Endothelial cell of umbilical vein (primary cell): ENCODE measurements around the gene AGXT. TPM values are rescaled to one million over a fixed set of nuclear protein-coding genes. Genes with fewer than 3 reads are reported as not detected.

Source experiments
- BruUV-seq: library from RNA; stranded (reverse); fragments of 400-500 nt; replicated peaks from 2 replicates; lab custom pipeline; 2021; lab: Mats Ljungman, UMichigan
- CTCF ChIA-PET: fragments of 300-600, 350-600 bp; sonication (Branson Sonifier 250); formaldehyde crosslinking; loops from one replicate; lab custom pipeline; 2021; ENCODE audit warnings: antibody characterized with exemption, inconsistent platforms; lab: Charles Lee
- POLR2A ChIA-PET: fragments of 300-600, 350-600 bp; sonication (Branson Sonifier 250); formaldehyde crosslinking; loops from one replicate; lab custom pipeline; 2021; ENCODE audit warnings: antibody characterized with exemption, inconsistent platforms; lab: Charles Lee
- DNase-seq: peaks from one replicate; pipeline ENCODE4 v3.0.0-alpha.2; 2011; ENCODE audit warnings: low read depth, low spot score
- FAIRE-seq: peaks from 2 replicates; lab custom pipeline; 2011; peaks lifted over from hg19 to GRCh38; lab: Jason Lieb, UNC
- H2AFZ ChIP-seq: 2 replicates; pipeline ENCODE4 v1.6.0; 2012; ENCODE audit warnings: low read depth, low read length, control low read depth, inconsistent platforms
- H3K27ac ChIP-seq: 2 replicates; pipeline ENCODE4 v1.5.1; 2011; ENCODE audit warnings: low read depth, mild to moderate bottlenecking, control low read depth, low read length, moderate library complexity; ENCODE audit not compliant: insufficient read depth
- H3K27me3 ChIP-seq, 2 experiments: 2 replicates each; pipeline versions ENCODE4 v1.6.0 to v1.6.1; 2011; ENCODE audit warnings: low read length in 2 of 2, mixed read lengths in 1 of 2; ENCODE audit not compliant: control insufficient read depth in 2 of 2, insufficient read depth in 2 of 2
- H3K36me3 ChIP-seq, 2 experiments: 2 replicates in 1 of 2; 3 replicates in 1 of 2; pipeline ENCODE4 v1.5.1; 2011; ENCODE audit warnings: low read length in 2 of 2, mild to moderate bottlenecking in 1 of 2, moderate library complexity in 1 of 2; ENCODE audit not compliant: control insufficient read depth in 2 of 2, insufficient read depth in 2 of 2; ENCODE audit errors: extremely low read depth in 1 of 2
- H3K4me1 ChIP-seq: 3 replicates; pipeline ENCODE4 v1.5.1; 2011; ENCODE audit warnings: mild to moderate bottlenecking, low read length; ENCODE audit not compliant: control insufficient read depth, insufficient read depth; ENCODE audit errors: extremely low read depth
- H3K4me2 ChIP-seq: 2 replicates; pipeline ENCODE4 v1.6.1; 2011; ENCODE audit warnings: low read length, control low read depth, mixed read lengths; ENCODE audit not compliant: insufficient read depth
- H3K4me3 ChIP-seq, 3 experiments: fragments of 200-600 bp in 1 of 3; sonication (generic), shearing (Covaris generic) in 1 of 3; replicated peaks in 1 of 3; 2 replicates each; pipeline ENCODE4 v1.5.1; 2011 to 2016; ENCODE audit warnings: control low read depth in 3 of 3, low read length in 3 of 3, mild to moderate bottlenecking in 2 of 3, inconsistent platforms in 1 of 3, low read depth in 1 of 3, moderate library complexity in 1 of 3; ENCODE audit not compliant: insufficient read depth in 1 of 3
- H3K79me2 ChIP-seq: 2 replicates; pipeline ENCODE4 v1.6.0; 2012; ENCODE audit warnings: low read length, inconsistent platforms; ENCODE audit not compliant: control insufficient read depth, insufficient read depth
- H3K9ac ChIP-seq: replicated peaks from 2 replicates; pipeline ENCODE3; 2011; ENCODE audit warnings: low read length, control low read depth; ENCODE audit not compliant: insufficient read depth; ENCODE audit errors: extremely low read depth
- H3K9me1 ChIP-seq: replicated peaks from 3 replicates; pipeline ENCODE4 v1.6.0; 2011; ENCODE audit warnings: mild to moderate bottlenecking, low read length; ENCODE audit not compliant: control insufficient read depth, insufficient read depth; ENCODE audit errors: extremely low read depth
- H3K9me3 ChIP-seq: replicated peaks from 2 replicates; pipeline ENCODE4 v1.5.1; 2012; ENCODE audit warnings: low read length, inconsistent platforms; ENCODE audit not compliant: control insufficient read depth, insufficient read depth
- H4K20me1 ChIP-seq: replicated peaks from 2 replicates; pipeline ENCODE3; 2011; ENCODE audit warnings: mild to moderate bottlenecking, low read length; ENCODE audit not compliant: control insufficient read depth, insufficient read depth; ENCODE audit errors: extremely low read depth
- CTCF ChIP-seq, 2 donors: IDR thresholded peaks; 1 replicate in 1 of 2; 2 replicates in 1 of 2; pipeline ENCODE4 v1.5.1; 2011; ENCODE audit warnings: low read length in 2 of 2, mild to moderate bottlenecking in 2 of 2, moderate library complexity in 2 of 2, control low read depth in 1 of 2, inconsistent platforms in 1 of 2, low read depth in 1 of 2; ENCODE audit not compliant: insufficient read depth in 1 of 2; ENCODE audit errors: extremely low read depth in 1 of 2
- EZH2 ChIP-seq: IDR thresholded peaks from 2 replicates; pipeline ENCODE4 v1.6.1; 2012; ENCODE audit warnings: borderline replicate concordance, low read depth, mild to moderate bottlenecking, moderate library complexity, low read length, inconsistent platforms; ENCODE audit not compliant: severe bottlenecking
- FOS ChIP-seq: IDR thresholded peaks from 2 replicates; pipeline ENCODE4 v1.6.1; 2011; ENCODE audit warnings: mild to moderate bottlenecking, low read length, moderate library complexity, borderline replicate concordance; ENCODE audit not compliant: insufficient read depth
- GATA2 ChIP-seq: IDR thresholded peaks from 2 replicates; pipeline ENCODE4 v1.7.0; 2011; ENCODE audit warnings: low read depth, mild to moderate bottlenecking, moderate library complexity, mixed read lengths, low read length; ENCODE audit not compliant: insufficient read length, insufficient read depth
- JUN ChIP-seq: IDR thresholded peaks from 2 replicates; pipeline ENCODE4 v1.6.1; 2011; ENCODE audit warnings: borderline replicate concordance, low read depth; ENCODE audit not compliant: insufficient read length, insufficient read depth
- MYC ChIP-seq: IDR thresholded peaks from one replicate; pipeline ENCODE4 v1.6.1; 2011; ENCODE audit warnings: mild to moderate bottlenecking, low read depth, low read length
- POLR2A ChIP-seq: IDR thresholded peaks from 2 replicates; pipeline ENCODE4 v1.6.1; 2012; ENCODE audit warnings: low read depth, mild to moderate bottlenecking, control low read depth, low read length
- POLR2AphosphoS5 ChIP-seq: IDR thresholded peaks from 2 replicates; pipeline ENCODE4 v1.6.1; 2012; ENCODE audit warnings: low read depth, mild to moderate bottlenecking, control low read depth, low read length, moderate library complexity; ENCODE audit not compliant: insufficient read depth
- dilution Hi-C: fragments of 300-500 bp; cut with MboI; formaldehyde crosslinking; loops from one replicate; pipeline ENCODE4 v1.15.0; 2019; ENCODE audit warnings: low sequenced_read_pairs; ENCODE audit not compliant: extremely low pct_ligation_motif_present
- intact Hi-C: fragments of 100-400 bp; cut with micrococcal nuclease; formaldehyde crosslinking; loops from one replicate; pipeline ENCODE4 v1.10.0; 2022
- polyA plus RNA-seq, 4 experiments: library from polyadenylated mRNA; depleted of rRNA in 3 of 4; stranded (reverse) in 3 of 4; unstranded in 1 of 4; fragments of >200 nt; gene quantifications; 2 replicates each; pipeline versions ENCODE4 v1.2.1 to v1.2.3, GENCODE V29; 2011 to 2012; ENCODE audit warnings: missing spikeins in 1 of 4
- total RNA-seq: library from RNA; stranded (reverse); gene quantifications from 2 replicates; pipeline ENCODE4 v1.2.3, GENCODE V29; 2021
- TF ChIP-seq, protein P1 (sequence below): IDR thresholded peaks from 2 replicates; pipeline ENCODE4 v1.6.1; 2011; ENCODE audit not compliant: insufficient read depth, insufficient read length

The AGXT gene
- total and polyA plus RNA-seq, 2 donors (not counting 3 experiments of a cell fraction or from before 2014, with no cell fraction given), result not detected

GRCh38 chr2:240884221-240884620 lies 15.6 kb downstream of the AGXT start:
- Histone ChIP-seq H2AFZ (no peak overlapping the region), H4K20me1 (no peaks in the 10 kb centered on the region), H3K4me2 (no peak overlapping the region), H3K4me1 (no peaks in the 10 kb centered on the region), H3K27ac (no peak overlapping the region), H3K79me2 (no peaks in the 10 kb centered on the region), H3K9ac (no peak overlapping the region), H3K9me3 (no peaks in the 10 kb centered on the region), H3K36me3 (no peaks in the 10 kb centered on the region), H3K9me1 (no peaks in the 10 kb centered on the region), H3K4me3 (no peak overlapping the region), H3K27me3 (peaks cover 0 to 1% of the 10 kb centered on the region in 2 experiments)
- intact Hi-C loops (no loop called here), dilution Hi-C loops (no loop called here)
- POLR2A ChIA-PET, result no interaction called here
- no TSS peak for BruUV-seq
- DNase-seq (no peak), FAIRE-seq (no peak)
- no peak for TF ChIP-seq MYC
- TF ChIP-seq POLR2A, result no peak
- TF ChIP-seq, protein P1, sequence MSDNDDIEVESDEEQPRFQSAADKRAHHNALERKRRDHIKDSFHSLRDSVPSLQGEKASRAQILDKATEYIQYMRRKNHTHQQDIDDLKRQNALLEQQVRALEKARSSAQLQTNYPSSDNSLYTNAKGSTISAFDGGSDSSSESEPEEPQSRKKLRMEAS, result no peak
- TF ChIP-seq JUN, result no peak
- no peak for TF ChIP-seq CTCF (IDR thresholded peaks at IDR 0.05; ENCODE audit: extremely low read depth in 1 of 2, insufficient read depth in 1 of 2, low read depth in 1 of 2, low read length in 2 of 2)
- TF ChIP-seq POLR2AphosphoS5, result no peak
- TF ChIP-seq EZH2, result no peak
- no peak for TF ChIP-seq FOS
- no peak for TF ChIP-seq GATA2
- CTCF ChIA-PET, result no interaction called here
